Chondrocyte (in vitro differentiated cells): Measurements from ENCODE around the gene SWSAP1. TPM values are rescaled to one million over a fixed set of nuclear protein-coding genes. Genes with fewer than 3 reads are reported as not detected.

ENCODE experiments used
- DNase-seq: peaks from one replicate; pipeline ENCODE4 v3.0.0; 2021; ENCODE audit warnings: mixed read lengths, low spot score
- H3K27ac Mint-ChIP-seq: one replicate; pipeline ENCODE4 v1.8.0; 2021; ENCODE audit warnings: mild to moderate bottlenecking, moderate library complexity, mixed read lengths; ENCODE audit not compliant: unreplicated experiment
- H3K27me3 Mint-ChIP-seq: 2 replicates; pipeline ENCODE4 v1.8.0; 2021; ENCODE audit warnings: low read depth, mixed read lengths
- H3K36me3 Mint-ChIP-seq: 2 replicates; pipeline ENCODE4 v1.8.0; 2021; ENCODE audit warnings: low read depth, mixed read lengths
- H3K4me1 Mint-ChIP-seq: 2 replicates; pipeline ENCODE4 v1.8.0; 2021; ENCODE audit warnings: low read depth, mild to moderate bottlenecking, mixed read lengths
- H3K4me3 Mint-ChIP-seq: one replicate; pipeline ENCODE4 v1.8.0; 2021; ENCODE audit warnings: mild to moderate bottlenecking, moderate library complexity, mixed read lengths; ENCODE audit not compliant: unreplicated experiment
- H3K9me3 Mint-ChIP-seq: 2 replicates; pipeline ENCODE4 v1.8.0; 2021; ENCODE audit warnings: low read depth, mixed read lengths
- CTCF ChIP-seq: fragments of 200-600 bp; sonication (generic); IDR thresholded peaks from 2 replicates; pipeline ENCODE4 v1.5.0; 2021; ENCODE audit warnings: antibody characterized with exemption, mild to moderate bottlenecking, moderate library complexity
- total RNA-seq: library from RNA; stranded (reverse); gene quantifications from 3 replicates; pipeline ENCODE4 v1.2.1, GENCODE V29; 2021

SWSAP1 gene
- total RNA-seq, 1 donor from 2014 or later: 1.1 TPM

DNA sequence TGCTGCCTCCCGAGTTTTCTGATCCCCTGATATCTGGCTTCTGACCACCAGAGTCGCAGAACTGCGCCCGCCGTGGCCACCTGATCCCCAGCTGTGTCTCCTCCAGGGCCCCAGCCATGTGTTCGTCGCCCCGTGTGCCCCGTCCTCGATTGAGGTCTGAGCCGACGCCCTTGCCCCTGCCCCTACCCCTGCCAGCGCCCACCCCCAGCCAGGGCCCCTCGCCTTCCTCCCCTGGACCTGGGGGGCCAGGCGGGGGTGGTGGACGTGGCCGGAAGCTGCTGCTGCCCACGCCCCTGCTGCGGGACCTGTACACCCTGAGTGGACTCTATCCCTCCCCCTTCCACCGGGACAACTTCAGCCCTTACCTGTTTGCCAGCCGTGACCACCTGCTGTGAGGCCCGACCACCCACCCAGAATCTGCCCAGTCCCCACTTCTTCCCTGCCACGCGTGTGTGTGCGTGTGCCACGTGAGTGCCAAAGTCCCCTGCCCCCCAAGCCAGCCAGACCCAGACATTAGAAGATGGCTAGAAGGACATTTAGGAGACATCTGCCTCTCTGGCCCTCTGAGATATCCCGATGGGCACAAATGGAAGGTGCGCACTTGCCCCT is 10.1 kb upstream of the SWSAP1 start:
- no peak overlapping the region for H3K27ac Mint-ChIP-seq
- no peaks in the 10 kb centered on the region for H3K9me3 Mint-ChIP-seq
- H3K4me3 Mint-ChIP-seq: no peak overlapping the region
- no peak for DNase-seq
- H3K27me3 Mint-ChIP-seq: no peaks in the 10 kb centered on the region
- H3K36me3 Mint-ChIP-seq: peaks cover 19% of the 10 kb centered on the region
- H3K4me1 Mint-ChIP-seq: no peaks in the 10 kb centered on the region
- TF ChIP-seq CTCF: no peak

- H3K9me3 Mint-ChIP-seq: no peaks in the 10 kb centered on the region
- H3K36me3 Mint-ChIP-seq: peaks cover 15% of the 10 kb centered on the region
- DNase-seq: no peak
- no peak overlapping the region for H3K4me3 Mint-ChIP-seq
- no peak for TF ChIP-seq CTCF
- no peaks in the 10 kb centered on the region for H3K4me1 Mint-ChIP-seq
- no peaks in the 10 kb centered on the region for H3K27me3 Mint-ChIP-seq
- H3K27ac Mint-ChIP-seq: no peak overlapping the region
Observed at GRCh38 chr19:11364935-11365334, 9.5 kb upstream of the SWSAP1 start.

DNA sequence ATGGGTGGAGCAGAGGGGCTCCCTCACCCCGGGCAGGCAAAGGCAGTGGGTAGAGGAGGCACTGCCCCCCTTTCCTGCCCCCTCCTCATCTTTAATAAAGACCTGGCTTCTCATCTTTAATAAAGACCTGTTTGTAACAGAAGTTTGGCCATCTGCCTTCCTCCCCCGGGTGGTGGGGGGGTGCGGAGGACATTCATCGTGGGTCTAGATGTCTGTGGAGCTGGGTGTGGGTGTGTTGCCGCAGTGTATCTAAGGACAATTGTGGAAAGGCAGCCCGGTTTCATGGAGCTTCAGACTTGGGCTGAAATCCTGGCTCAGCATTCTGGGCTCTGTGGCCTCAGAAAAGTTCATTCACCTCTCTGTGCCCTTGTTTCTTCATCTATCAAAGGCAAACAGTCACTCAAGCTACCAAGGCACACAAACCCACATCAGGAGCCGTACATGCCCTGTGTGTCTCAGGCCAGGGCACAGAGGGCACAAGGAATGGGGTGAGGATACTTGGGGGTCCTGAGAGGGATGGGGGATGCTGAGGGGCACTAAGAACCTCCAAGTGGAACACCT is 8.8 kb upstream of the SWSAP1 start:
- Mint-ChIP-seq H3K27ac (no peak overlapping the region), H3K4me3 (no peak overlapping the region), H3K36me3 (peaks cover 15% of the 10 kb centered on the region), H3K27me3 (no peaks in the 10 kb centered on the region), H3K9me3 (no peaks in the 10 kb centered on the region), H3K4me1 (no peaks in the 10 kb centered on the region)
- no peak for DNase-seq
- no peak for TF ChIP-seq CTCF

DNA sequence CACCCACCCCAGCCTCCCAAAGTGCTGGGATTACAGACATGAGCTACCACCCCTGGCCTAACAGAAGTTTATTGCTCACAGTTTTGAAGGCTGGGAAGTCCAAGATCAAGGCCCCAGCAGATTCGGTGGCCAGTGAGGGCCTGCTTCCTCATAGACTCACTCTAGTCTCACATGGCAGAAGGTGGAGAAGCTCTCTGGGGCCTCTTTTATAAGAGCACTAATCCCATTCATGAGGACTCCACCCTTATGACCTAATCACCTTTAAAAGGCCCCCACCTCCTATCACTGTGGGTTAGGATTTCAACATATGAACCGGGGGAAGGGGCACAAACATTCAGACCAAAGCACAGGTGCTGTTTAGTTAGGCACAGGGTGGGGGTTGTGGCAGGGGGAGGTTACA is 6.9 kb upstream of the SWSAP1 start:
- no peaks in the 10 kb centered on the region for H3K4me1 Mint-ChIP-seq
- H3K9me3 Mint-ChIP-seq: no peaks in the 10 kb centered on the region
- H3K4me3 Mint-ChIP-seq: no peak overlapping the region
- no peaks in the 10 kb centered on the region for H3K27me3 Mint-ChIP-seq
- TF ChIP-seq CTCF: no peak
- DNase-seq: no peak
- H3K36me3 Mint-ChIP-seq: peaks cover 9% of the 10 kb centered on the region
- H3K27ac Mint-ChIP-seq: no peak overlapping the region

GRCh38 chr19:11370744-11371143 is 3.7 kb upstream of the SWSAP1 start:
- Mint-ChIP-seq H3K9me3 (no peaks in the 10 kb centered on the region), H3K4me1 (peaks cover 3% of the 10 kb centered on the region), H3K4me3 (no peak overlapping the region), H3K27ac (no peak overlapping the region), H3K36me3 (no peaks in the 10 kb centered on the region), H3K27me3 (no peaks in the 10 kb centered on the region)
- no peak for TF ChIP-seq CTCF
- DNase-seq: no peak
